GM21786 (cell line): ENCODE measurements around the gene SPP1.

Experiments used
- ATAC-seq: cut with Tn5 transposase; IDR thresholded peaks from one replicate; pipeline ENCODE4 v1.9.1; 2021; ENCODE audit not compliant: unreplicated experiment

Gene SPP1

DNA sequence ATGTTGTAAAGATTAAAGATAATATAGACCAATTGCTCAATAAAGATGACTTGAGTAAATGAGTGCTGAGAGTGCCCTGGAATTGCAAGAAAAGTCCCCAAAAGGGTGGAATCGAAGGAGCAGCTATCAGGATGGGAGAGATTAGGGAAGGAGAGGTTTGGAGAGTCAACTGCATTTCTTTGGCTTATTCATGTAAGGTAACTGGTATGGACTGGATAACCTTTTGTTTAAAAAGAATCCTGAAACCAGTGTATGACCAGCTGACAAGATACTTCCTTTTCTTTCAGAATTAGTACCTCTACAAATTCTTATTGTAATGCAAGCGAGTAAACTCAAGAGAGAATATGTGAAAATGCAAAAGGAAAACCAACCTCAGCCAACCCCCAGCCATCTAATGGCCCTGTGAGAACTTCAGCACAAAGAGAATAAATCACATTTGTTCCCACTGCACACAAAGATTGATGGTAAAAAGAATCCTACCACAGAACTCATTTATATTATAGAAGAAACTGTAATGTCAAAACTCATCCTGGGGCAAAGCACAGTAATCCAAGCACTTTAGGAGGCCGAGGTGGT is 24.5 kb upstream of the SPP1 start:
- no peak for ATAC-seq

DNA sequence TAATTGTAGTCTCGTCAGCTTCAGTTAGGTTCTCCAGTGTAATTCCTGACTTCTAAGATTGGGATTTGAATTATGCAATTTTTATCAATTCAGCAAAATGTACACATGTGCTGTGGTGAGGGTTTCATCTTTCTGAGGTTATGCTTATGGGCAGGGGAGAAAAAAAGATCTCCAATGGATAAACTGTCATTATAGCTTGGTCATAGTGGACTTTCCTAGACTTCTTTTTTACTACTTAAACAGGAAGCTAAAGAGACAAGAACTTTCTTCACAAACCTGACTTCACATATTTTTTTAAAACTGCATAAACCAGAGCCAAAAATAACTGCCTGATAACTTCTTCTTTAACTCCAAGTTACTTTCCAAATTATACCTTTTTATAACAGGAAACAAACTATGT is 21.7 kb upstream of the SPP1 start:
- ATAC-seq = no peak

DNA sequence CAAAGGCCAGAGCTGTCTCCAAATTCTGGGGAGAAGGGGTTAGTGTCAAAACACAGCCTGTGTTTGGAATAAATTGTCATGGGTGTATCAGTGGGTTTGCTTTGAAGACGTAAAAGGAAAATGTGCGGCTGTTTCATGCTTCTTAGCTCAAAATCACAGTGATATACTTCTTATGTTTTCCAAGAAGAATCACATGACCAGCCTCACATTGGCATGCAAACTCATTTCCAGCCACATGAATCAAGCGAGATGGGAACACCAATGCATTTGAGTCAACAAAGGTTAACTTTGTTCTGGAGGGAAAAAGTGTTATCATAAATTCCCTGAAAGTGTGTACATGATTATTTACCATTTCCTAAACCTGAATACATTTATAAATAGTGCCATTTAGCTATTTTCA is 19.0 kb upstream of the SPP1 start:
- ATAC-seq = no peak

DNA sequence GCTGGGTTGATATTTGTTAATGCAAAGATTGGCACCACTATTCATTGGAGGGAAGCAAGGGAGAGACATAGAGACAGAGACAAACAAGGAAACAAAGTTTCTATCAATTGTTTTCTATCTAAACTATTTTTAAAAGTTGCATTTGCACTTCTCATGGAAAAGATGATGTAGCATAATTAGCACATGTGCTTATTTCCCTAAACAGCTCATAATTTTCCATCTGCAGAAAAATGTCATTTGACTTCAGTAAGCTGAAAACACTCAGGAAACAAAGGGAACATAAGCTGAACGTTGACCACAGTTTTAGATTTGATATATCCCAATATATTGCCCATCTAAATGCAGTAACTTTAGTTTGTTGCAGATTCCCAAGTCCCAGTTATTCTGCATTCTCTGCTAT is 18.5 kb upstream of the SPP1 start:
- no peak for ATAC-seq

DNA sequence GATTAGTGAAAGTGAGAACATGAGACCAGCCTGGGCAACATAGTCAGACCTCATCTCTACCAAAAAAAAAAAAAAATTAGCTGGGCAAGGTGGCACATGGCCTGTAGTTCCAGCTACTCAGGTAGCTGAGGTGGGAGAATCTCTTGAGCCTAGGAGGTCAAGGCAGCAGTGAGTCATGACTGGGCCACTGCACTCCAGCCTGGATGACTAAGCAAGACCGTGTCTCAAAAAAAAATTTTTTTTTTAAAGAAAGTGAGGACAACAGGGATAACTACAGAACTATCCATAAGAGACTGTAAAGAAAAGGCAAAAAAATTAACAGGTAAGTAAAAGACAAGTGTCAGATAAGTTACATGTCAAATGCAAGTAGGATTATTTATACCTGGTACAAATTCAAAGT is 13.5 kb upstream of the SPP1 start:
- no peak for ATAC-seq

DNA sequence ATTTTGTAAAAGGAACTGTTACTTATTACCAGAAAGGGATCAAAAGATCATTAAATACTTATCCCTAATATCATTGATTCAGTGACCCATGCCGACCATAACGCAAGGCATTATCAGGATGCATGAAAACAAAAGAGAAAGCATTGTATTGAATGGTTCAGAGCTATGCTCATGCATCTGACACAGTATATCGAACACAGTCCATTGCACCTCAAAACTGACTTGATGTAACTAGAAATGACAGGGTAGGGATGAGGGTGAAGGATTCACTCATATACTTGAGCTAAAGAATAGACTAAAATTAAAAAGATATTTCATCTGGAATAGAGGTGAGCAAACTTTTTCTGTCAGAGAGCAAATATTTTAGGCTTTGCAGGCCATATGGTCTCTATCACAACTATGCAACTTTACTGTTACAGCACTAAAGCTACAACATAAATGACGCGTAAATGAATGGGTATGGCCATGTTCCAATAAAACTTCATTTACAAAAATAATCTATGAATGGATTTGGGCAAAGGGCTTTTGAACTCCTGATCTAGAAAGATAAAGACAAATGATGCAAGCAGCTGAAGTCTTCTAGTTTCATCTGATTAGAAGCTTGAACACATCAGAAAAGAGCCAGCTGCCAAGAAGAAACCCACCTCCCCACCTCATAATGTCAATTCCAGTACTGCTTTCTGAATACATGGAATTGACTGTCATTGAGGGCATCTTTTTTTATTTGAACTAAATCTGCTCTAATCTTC is 12.9 kb upstream of the SPP1 start:
- no peak for ATAC-seq

DNA sequence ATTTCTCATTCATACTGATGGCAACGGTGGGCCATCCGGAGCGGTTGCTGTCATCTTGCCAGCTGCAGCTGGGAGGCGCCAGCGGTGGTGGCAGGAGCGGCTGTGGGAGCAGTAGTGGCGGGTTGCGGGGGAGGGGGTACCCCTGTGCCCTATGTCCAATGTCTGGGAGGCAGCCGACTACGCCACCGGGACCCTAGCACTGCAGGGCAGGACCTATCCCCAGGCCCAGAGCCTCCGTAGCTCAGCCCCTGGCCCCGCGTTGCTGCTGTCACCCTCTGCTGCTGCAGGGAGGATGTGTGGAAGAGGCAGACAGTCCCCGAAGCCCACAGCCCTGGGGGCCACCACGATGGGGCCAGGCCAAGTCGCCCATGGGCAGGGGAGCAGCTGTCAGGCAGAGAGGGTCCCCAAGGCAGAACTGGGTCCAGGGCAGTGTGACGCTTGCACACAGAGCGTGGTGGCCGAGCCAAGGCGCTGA is 10.0 kb upstream of the SPP1 start:
- no peak for ATAC-seq

DNA sequence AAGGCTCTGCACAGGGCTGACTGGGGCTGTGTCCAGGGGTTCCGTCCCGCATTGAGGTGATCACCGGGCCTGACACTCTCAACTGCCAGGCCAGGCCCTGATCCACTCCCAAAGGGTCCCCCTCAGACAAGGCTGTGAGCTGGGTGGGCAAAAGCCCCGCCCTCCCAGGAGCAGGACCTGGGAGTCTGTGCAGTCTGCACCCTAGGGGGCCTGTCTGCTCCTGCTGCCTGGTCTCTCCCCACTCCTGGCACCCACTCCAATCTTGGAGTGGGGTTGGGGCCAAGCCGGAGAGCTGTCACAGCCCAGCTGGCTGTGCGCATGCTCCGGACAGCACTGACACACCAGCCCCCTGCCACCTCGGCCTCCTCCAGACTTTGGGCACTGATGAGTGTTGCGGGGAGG is 9.4 kb upstream of the SPP1 start:
- ATAC-seq = no peak

DNA sequence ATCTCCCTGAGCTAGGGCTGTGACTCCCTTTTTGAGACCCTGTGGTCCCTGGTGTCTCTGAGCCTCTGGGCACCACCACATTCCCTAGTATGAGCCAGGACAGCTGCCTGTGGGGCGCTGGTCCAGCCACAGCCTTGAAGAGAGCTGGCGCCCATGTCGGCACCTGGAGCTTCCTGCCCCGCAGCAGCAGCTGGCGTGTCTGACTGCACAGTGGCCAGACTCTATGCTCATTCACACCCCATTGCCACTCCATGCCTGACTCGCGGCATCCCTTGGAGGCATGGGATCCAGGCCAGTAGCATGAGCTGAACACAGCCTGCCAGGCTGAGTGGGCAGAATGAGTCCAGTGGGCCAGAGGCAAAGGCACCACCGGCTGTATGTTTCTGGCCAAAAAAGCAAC is 8.3 kb upstream of the SPP1 start:
- ATAC-seq = no peak

DNA sequence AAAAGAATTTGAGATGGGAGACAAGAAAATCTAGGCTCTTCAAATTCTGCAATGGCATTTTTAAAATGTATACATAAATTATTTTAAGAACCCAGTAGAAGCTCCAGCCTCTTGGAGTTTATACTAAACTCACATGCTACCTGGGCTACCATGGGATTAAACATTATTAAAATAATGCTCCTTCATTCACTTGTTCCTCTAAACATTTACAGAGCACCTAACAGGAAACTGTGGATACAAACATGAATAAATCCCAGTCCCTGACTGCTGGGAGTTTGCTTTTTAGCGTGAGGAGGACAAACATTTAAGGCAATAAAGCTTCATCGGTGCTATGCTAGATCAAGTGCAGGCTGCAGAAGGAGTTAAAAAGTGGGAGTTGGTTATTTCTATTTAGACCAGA is 5.4 kb upstream of the SPP1 start:
- no peak for ATAC-seq

DNA sequence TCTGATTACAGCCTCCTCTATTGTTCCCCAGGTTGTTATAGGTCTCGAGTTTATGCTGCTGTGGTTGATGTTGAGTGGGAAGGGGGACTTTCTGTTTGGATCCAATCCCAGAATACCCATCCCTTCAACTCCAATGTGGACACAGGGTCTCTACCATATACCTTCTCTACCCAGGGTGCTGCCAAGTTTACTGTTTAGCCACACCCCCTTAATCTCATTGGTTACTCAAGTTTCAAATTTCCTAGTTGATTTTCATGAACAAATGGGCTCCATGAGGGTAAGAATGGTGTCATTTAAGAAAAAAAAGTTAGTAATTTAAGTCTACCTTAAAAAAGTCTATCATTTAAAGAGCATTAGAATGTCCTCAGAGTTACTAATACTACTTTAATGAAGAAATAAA is 3.6 kb upstream of the SPP1 start:
- ATAC-seq = no peak

DNA sequence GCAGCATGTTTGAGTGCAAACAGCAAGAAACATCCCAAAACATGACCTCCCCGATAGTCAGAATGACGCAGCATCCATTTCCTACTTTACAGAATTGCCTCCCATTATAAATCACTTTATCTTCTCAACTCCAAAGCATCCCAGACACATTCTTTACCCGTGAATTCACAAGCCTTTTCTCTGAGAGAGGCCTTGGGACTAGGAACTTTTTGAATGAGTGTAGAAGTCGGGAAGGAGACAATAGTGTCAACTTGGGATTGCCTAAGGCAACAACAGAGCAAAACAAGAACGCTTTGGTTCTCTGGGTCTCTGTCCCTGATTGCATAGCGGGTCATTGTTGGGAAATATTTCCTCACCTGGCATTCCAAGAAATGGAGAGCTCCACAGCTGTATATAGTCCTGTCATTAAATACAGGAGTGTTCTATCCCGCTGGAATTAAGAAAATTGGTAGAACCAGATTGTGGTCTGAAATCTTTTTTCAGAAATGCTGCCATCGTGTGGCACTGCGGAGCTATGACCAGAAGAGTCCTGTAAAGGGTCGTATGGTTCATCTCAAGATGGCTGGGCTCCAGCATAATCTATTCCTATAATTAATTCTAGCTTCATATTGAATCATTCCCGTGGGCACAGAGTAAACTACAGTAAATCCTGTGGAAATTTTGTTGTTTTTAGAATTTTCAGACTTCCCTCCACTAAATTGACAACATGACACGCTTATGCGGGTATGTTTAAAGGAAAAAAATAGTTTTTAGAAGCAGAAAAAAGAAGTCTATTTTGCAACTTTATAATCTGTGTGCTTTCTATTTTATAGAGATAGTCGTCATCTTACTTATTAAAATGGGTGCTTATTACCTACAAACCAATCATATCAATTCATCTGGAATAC is 2.0 kb upstream of the SPP1 start:
- peak; percentile 83 for ATAC-seq

DNA sequence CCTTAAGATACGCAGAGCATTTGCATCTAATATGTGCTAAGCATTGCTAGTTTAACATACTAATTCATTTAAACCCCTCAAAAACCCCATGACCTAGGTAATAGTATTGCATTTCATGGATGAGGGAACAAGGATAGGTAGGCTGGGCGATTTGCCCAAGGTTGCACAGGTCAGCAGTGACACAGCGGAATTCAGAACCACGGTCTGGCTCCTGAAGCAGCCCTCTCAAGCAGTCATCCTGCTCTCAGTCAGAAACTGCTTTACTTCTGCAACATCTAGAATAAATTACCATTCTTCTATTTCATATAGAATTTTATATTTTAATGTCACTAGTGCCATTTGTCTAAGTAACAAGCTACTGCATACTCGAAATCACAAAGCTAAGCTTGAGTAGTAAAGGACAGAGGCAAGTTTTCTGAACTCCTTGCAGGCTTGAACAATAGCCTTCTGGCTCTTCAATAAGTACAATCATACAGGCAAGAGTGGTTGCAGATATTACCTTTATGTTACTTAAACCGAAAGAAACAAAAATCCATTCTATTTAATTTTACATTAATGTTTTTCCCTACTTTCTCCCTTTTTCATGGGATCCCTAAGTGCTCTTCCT is 555 bp upstream of the SPP1 start:
- ATAC-seq = peak; percentile 12

DNA sequence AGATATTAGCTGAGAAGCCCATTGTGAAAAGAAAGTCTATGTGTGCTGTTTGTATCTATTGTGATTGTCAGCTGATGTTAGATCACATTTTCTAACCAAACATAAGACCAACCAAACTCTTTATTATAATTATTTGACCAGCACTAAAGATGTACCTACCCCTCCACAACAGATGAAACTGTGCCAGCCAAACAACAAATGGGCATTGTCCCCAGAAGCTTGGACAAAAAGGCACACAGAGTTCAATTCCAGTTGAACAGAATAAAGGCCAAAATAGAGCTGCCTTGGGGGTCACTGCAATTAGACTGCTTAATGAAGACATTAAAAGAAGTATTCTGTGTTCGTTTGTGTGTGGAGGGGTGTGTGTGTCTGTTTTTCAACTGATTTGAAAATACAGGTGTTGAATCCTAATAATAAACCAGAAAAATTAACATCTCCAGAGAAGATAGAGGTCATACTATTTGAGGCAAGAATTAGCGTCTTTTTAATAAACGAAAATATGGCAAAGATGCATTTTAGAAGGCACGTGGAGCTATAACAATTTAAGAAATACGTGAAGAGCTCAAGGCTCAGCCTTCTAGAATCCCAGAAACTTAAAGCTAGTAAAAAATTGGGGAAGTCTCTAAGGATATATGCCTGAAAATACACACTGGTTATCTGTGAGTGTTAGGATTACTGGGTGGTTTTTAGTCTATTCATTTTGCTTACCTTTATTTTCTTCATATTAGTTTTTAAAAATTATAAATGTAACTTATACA is 2.2 kb downstream of the SPP1 start:
- no peak for ATAC-seq

DNA sequence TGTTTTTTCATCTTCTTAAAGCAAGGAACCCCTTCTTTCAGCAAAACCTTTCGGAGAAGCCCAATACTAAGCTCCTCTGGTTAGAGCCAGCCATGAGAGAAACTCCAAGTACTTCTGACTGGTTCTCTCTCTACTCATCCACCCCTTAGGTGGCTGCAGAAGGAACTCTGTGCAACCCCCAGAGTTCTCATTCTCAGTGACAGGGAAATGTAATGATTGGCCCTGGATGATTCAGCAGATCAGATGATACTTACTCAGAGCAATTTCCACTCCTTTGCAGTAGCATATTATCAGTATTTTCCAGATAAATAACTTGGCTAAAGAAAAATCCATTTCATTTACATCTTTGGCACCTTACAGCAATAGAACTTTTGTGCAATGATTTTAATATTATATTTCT is 3.2 kb downstream of the SPP1 start:
- ATAC-seq = no peak

DNA sequence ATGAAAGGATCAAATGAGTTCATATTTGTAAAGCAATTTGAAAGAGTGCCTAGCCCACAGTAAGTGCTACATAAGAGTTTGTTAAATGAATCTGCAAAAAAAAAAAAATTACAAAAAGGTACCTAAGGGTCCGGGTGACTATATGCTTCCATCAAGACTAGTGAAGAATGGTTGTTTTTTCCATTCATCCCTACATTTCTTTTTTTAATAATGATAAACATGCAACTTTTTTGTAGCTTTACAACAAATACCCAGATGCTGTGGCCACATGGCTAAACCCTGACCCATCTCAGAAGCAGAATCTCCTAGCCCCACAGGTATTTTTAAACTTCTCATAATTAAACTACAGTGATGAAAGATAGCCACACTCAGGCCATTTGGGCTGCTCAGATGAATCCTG is 4.3 kb downstream of the SPP1 start:
- ATAC-seq = no peak

DNA sequence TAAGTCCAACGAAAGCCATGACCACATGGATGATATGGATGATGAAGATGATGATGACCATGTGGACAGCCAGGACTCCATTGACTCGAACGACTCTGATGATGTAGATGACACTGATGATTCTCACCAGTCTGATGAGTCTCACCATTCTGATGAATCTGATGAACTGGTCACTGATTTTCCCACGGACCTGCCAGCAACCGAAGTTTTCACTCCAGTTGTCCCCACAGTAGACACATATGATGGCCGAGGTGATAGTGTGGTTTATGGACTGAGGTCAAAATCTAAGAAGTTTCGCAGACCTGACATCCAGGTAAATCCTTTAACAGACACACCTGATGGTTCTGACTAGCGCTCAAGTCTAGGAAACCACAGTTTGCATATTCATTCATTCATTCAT is 6.0 kb downstream of the SPP1 start:
- no peak for ATAC-seq

DNA sequence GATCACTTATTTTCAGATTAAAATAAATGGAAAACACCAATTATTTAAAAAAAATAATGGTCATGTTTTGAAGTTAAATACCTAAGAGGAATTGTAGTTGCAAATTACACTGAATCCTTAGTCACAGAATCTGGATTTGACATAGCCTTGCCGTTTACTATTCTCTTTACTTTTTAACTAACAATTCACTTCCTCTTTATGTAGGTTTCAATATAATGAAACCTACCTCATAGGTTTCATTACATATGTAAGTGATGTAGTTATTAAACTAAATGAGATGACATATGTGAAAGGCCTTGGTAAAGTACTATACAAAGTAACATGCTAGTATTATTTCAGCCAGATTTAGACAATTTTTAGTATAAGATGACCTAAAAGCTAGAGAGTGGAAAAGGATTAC is 6.5 kb downstream of the SPP1 start:
- no peak for ATAC-seq

DNA sequence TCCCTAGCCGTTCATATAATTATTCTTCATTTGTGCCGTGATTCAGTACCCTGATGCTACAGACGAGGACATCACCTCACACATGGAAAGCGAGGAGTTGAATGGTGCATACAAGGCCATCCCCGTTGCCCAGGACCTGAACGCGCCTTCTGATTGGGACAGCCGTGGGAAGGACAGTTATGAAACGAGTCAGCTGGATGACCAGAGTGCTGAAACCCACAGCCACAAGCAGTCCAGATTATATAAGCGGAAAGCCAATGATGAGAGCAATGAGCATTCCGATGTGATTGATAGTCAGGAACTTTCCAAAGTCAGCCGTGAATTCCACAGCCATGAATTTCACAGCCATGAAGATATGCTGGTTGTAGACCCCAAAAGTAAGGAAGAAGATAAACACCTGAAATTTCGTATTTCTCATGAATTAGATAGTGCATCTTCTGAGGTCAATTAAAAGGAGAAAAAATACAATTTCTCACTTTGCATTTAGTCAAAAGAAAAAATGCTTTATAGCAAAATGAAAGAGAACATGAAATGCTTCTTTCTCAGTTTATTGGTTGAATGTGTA is 7.0 kb downstream of the SPP1 start:
- ATAC-seq = no peak

DNA sequence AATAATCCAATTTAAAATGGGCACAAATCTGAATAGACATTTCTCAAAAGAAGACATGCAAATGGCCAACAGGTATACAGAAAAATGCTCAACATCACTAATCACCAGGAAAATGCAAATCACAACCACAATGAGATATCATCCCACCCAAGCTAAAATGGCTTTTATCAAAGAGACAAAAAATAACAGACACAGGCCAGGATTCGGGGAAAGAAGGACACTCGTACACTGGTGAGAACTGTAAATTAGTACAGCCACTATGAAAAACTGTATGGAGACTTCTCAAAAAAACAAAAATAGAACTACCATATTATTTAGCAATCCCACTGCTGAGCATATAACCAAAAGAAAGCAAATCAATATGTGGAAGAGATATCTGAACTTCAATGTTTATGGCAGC is 8.5 kb downstream of the SPP1 start:
- ATAC-seq = no peak
